D721Med (cell line): ENCODE results near the gene NKAIN4.

Experiments
- DNase-seq: peaks from one replicate; pipeline ENCODE4 v3.0.0; 2011; ENCODE audit warnings: low spot score; ENCODE audit not compliant: insufficient read length
- FAIRE-seq: peaks from 2 replicates; lab custom pipeline; 2011; peaks lifted over from hg19 to GRCh38; lab: Jason Lieb, UNC
- TF ChIP-seq, protein P1 (sequence below): IDR thresholded peaks from 2 replicates; pipeline ENCODE4 v1.5.1; 2012; ENCODE audit warnings: mild to moderate bottlenecking, control low read depth; ENCODE audit not compliant: insufficient read depth; ENCODE audit errors: missing control alignments

NKAIN4 gene

DNA sequence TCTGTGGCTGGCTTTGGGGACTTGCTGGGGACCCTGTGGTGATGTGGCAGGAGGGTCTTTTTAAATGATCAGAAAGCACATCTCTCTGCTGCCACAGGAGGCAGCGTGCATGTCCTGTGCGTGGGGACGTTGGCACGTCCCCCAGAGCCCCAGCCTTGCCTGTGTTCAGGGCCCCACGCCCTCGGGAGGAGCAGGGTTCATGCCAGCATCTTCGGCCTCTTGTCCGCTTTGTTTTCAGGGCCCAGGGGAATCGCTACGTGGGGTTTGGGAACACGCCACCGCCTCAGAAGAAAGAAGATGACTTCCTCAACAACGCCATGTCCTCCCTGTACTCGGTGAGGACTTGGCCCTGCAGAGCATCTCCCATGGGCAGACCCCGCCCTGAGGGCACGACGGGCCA is 24.4 kb upstream of the NKAIN4 start:
- TF ChIP-seq, protein P1, sequence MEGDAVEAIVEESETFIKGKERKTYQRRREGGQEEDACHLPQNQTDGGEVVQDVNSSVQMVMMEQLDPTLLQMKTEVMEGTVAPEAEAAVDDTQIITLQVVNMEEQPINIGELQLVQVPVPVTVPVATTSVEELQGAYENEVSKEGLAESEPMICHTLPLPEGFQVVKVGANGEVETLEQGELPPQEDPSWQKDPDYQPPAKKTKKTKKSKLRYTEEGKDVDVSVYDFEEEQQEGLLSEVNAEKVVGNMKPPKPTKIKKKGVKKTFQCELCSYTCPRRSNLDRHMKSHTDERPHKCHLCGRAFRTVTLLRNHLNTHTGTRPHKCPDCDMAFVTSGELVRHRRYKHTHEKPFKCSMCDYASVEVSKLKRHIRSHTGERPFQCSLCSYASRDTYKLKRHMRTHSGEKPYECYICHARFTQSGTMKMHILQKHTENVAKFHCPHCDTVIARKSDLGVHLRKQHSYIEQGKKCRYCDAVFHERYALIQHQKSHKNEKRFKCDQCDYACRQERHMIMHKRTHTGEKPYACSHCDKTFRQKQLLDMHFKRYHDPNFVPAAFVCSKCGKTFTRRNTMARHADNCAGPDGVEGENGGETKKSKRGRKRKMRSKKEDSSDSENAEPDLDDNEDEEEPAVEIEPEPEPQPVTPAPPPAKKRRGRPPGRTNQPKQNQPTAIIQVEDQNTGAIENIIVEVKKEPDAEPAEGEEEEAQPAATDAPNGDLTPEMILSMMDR: no peak
- FAIRE-seq: no peak
- DNase-seq: no peak

- TF ChIP-seq, protein P1: no peak
- DNase-seq (no peak), FAIRE-seq (no peak)
Observed at GRCh38 chr20:63277466-63278272, 23.4 kb upstream of the NKAIN4 start.

GRCh38 chr20:63276956-63277355 is 22.7 kb upstream of the NKAIN4 start:
- TF ChIP-seq, protein P1: no peak
- DNase-seq: no peak
- no peak for FAIRE-seq

GRCh38 chr20:63275825-63276224 is 21.6 kb upstream of the NKAIN4 start:
- FAIRE-seq (no peak), DNase-seq (no peak)
- TF ChIP-seq, protein P1: no peak

- FAIRE-seq (no peak), DNase-seq (no peak)
- TF ChIP-seq, protein P1: no peak
Observed at GRCh38 chr20:63274381-63275228, 20.3 kb upstream of the NKAIN4 start.

GRCh38 chr20:63273635-63274380 is 19.5 kb upstream of the NKAIN4 start:
- FAIRE-seq (no peak), DNase-seq (no peak)
- TF ChIP-seq, protein P1: no peak
